ENCODE measurements around the gene KISS1R. TPM values are rescaled to one million over a fixed set of nuclear protein-coding genes. Genes with fewer than 3 reads are reported as not detected.

Gene KISS1R
- total RNA-seq, 4 donors from 2014 or later: not detected

- TF ChIP-seq EP300 (IDR thresholded peaks at IDR 0.05) (peak; percentile 81 to 89), POLR2A (IDR thresholded peaks at IDR 0.05) (peak in 1 of 2 donors; percentile 72), CTCF (IDR thresholded peaks at IDR 0.05) (peak in 2 of 5 experiments; percentile 23 to 39)
- H3K4me1 ChIP-seq: peaks cover 0 to 15% (median 3%) of the 10 kb centered on the region in 4 donors
- H3K27ac ChIP-seq: peak within 1 kb of the TSS; percentile 88 to 96 (median 92)
- DNase-seq (ENCODE audit: low spot score in 2 of 2): peak; percentile 87 to 88
- H3K36me3 ChIP-seq: peaks cover 0 to 42% (median 0%) of the 10 kb centered on the region in 3 donors
- 1% methylated on average over 37 to 58 of the region's 69 CpGs for WGBS, 2 donors
- H3K9me3 ChIP-seq: no peaks in the 10 kb centered on the region
- no peaks in the 10 kb centered on the region for H3K27me3 ChIP-seq
- H3K4me3 ChIP-seq: peak within 1 kb of the TSS; percentile 65 to 92 (median 83)
These were observed 24.0 kb upstream of the KISS1R start, which contains the start of the genes MED16 and RNU6-9 for GRCh38 chr19:892894-893689. MED16 (minus strand) TSS chr19:893187; CDS start chr19:891131, 2,056 bp downstream. RNU6-9 (plus strand) TSS chr19:893484.

- Histone ChIP-seq H3K27ac (no peak overlapping the region), H3K4me3 (no peak overlapping the region), H3K36me3 (peaks cover 0 to 36% (median 0%) of the 10 kb centered on the region in 3 donors), H3K9me3 (no peaks in the 10 kb centered on the region), H3K27me3 (no peaks in the 10 kb centered on the region), H3K4me1 (peaks cover 0 to 11% (median 3%) of the 10 kb centered on the region in 4 donors)
- TF ChIP-seq CTCF (IDR thresholded peaks at IDR 0.05) (no peak), EP300 (IDR thresholded peaks at IDR 0.05) (no peak), POLR2A (IDR thresholded peaks at IDR 0.05) (no peak)
- DNase-seq (ENCODE audit: low spot score in 2 of 2): no peak
- WGBS, 2 donors: 88 to 95% methylated on average over 10 of the region's 10 CpGs
These were observed 20.7 kb upstream of the KISS1R start for GRCh38 chr19:896434-896833.

- TF ChIP-seq EP300 (IDR thresholded peaks at IDR 0.05) (no peak), POLR2A (IDR thresholded peaks at IDR 0.05) (no peak), CTCF (IDR thresholded peaks at IDR 0.05) (no peak)
- 89 to 96% methylated on average over 11 of the region's 11 CpGs for WGBS, 2 donors
These were observed 20.1 kb upstream of the KISS1R start for GRCh38 chr19:896999-897398.

GRCh38 chr19:897442-898039, 19.6 kb upstream of the KISS1R start:
- Histone ChIP-seq H3K27me3 (no peaks in the 10 kb centered on the region), H3K4me3 (no peak overlapping the region), H3K4me1 (peaks cover 0 to 5% (median 0%) of the 10 kb centered on the region in 4 donors), H3K9me3 (no peaks in the 10 kb centered on the region), H3K27ac (no peak overlapping the region), H3K36me3 (peaks cover 0 to 41% (median 0%) of the 10 kb centered on the region in 3 donors)
- DNase-seq (ENCODE audit: low spot score in 2 of 2): no peak
- 89% methylated on average over 19 to 26 of the region's 26 CpGs for WGBS, 2 donors
- no peak for TF ChIP-seq CTCF (IDR thresholded peaks at IDR 0.05)

More at GRCh38 chr19:896999-897398, 20.1 kb upstream of the KISS1R start:
- no peak for DNase-seq (ENCODE audit: low spot score in 2 of 2)
- Histone ChIP-seq H3K27me3 (no peaks in the 10 kb centered on the region), H3K4me3 (no peak overlapping the region), H3K9me3 (no peaks in the 10 kb centered on the region), H3K4me1 (peaks cover 0 to 8% (median 2%) of the 10 kb centered on the region in 4 donors), H3K27ac (no peak overlapping the region), H3K36me3 (peaks cover 0 to 41% (median 0%) of the 10 kb centered on the region in 3 donors)

- Histone ChIP-seq H3K4me3 (no peak overlapping the region), H3K27me3 (no peaks in the 10 kb centered on the region), H3K4me1 (peaks cover 0 to 8% (median 0%) of the 10 kb centered on the region in 4 donors), H3K27ac (no peak overlapping the region), H3K9me3 (no peaks in the 10 kb centered on the region), H3K36me3 (peaks cover 0 to 41% (median 0%) of the 10 kb centered on the region in 3 donors)
- 68 to 77% methylated on average over 20 of the region's 20 CpGs for WGBS, 2 donors
- TF ChIP-seq CTCF (IDR thresholded peaks at IDR 0.05) (no peak), POLR2A (IDR thresholded peaks at IDR 0.05) (no peak)
- DNase-seq (ENCODE audit: low spot score in 2 of 2): no peak
These were observed 18.5 kb upstream of the KISS1R start for GRCh38 chr19:898663-899062.
